Activated naive CD8-positive, alpha-beta T cell treated with anti-CD3 and anti-CD28 coated beads, Interleukin-2, amount 50 U/mL, for 16 hours (primary cell): ENCODE results near the gene PET100.

Source experiments
- DNase-seq: peaks from one replicate; pipeline ENCODE4 v3.0.0-alpha.2; 2020; ENCODE audit warnings: low read depth, low spot score

Gene PET100

DNA sequence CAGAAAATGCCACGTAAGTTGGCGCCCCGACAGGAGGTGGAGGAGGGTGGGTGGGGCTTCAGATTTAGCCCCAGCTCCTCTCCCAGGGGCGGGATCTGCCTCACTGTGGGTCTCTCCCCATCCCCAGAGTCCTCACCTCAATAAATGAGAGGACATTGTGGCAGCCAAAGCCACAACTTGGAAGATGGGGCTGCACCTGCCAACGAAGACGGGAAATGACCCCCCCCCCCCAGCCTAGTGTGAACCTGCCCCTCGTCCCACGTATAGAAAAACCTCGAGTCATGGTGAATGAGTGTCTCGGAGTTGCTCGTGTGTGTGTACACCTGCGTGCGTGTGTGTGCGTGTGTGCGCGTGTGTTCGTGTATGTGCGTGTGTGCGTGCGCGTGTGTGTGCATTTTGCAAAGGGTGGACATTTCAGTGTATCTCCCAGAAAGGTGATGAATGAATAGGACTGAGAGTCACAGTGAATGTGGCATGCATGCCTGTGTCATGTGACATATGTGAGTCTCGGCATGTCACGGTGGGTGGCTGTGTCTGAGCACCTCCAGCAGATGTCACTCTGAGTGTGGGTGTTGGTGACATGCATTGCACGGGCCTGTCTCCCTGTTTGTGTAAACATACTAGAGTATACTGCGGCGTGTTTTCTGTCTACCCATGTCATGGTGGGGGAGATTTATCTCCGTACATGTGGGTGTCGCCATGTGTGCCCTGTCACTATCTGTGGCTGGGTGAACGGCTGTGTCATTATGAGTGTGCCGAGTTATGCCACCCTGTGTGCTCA is 49.6 kb downstream of the PET100 start:
- DNase-seq, result peak; percentile 34

DNA sequence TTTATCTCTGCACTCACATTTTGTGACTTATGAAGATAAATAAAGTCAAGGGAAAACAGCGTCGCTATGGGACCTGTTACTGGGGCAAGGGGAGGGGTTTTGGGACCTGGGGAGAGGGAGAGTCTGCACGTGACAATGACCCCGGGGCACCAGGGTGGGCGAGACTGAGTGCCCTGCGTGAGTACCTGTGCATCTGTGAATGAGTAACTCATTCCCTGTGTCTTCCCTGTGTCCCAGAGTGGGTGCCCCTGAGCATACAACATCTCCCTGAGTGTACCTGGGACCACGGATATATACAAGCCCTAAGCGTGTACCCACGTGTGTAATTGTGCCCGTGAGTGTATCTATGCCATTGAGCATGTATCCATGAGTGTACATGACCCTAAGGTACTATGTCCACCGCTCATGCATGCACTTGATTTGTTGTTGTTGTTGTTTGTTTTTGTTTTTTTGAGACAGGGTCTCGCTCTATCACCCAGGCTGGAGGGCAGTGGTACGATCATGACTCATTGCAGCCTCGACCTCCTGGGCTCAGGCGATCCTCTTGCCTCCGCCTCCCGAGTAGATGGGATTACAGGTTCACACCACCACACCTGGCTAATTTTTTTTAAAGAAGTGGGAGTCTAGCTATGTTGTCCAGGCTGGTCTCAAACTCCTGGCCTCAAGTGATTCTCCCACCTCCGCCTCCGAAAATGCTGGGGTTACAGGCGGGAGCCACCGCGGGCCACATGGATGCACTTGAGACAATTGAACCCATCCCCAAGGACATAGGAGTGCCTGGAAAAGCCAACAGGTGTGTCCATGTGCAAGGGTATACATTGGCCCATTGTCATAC is 50.4 kb downstream of the PET100 start:
- DNase-seq, result no peak

DNA sequence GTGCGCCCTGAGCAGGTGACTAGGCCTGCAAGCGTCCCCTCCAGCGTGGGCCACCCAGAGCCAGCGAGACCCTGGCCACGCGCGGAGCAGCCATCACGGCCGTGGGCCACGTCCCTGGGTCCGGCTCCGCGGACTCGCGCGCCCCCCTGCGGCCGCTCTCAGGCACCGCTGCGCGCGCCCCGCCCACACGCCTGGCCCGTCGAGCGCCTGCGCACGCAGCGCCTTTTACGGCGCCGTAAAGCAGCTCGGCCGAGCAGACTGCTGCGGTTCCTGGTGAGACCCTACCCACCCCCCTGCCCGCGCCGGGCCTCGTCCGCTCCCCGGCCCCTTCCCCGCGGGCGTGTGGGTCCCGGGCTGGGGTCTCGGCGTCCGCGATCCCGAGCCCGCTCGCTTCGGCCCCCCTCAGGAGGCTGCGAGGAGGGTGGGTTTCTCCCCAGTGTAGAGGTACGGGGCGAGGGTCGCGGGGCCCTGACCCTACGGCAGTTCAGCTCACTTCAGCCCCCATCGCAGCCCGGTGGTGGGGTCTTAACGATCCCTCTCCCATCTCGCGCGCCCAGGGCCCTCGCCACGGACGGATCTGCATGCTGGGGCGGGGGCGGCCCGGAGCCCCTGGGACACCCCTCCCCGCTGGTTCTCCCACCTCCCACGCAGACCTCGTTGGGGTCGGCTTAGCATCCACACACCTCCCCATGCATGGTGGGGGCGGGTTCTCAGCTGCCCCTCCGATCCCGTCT is 51.2 kb downstream of the PET100 start, which contains the start of gene TRAPPC5:
TRAPPC5 (plus strand) TSS at position 228 of the 734 bp plus-strand sequence. CDS start 1,421 bp downstream, outside the sequence.
- DNase-seq, result peak; percentile 63
